Measurements from ENCODE around the gene BRI3. TPM values are rescaled to one million over a fixed set of nuclear protein-coding genes. Genes with fewer than 3 reads are reported as not detected.

The BRI3 gene
- total RNA-seq, 1 donor = 95.9 TPM

- Histone ChIP-seq H4K20me1 (ENCODE audit: insufficient read depth, low read length) (no peaks in the 10 kb centered on the region), H3K79me2 (ENCODE audit: insufficient read depth, low read length) (no peaks in the 10 kb centered on the region), H3K4me2 (ENCODE audit: insufficient read depth, low read length) (no peak overlapping the region), H3K9me3 (ENCODE audit: low read depth, low read length) (no peaks in the 10 kb centered on the region), H3K4me1 (ENCODE audit: insufficient read depth, low read length) (no peaks in the 10 kb centered on the region), H2AFZ (ENCODE audit: low read length) (no peak overlapping the region), H3K4me3 (ENCODE audit: insufficient read depth, low read length) (no peak overlapping the region), H3K27ac (ENCODE audit: low read depth, low read length) (no peak overlapping the region), H3K36me3 (ENCODE audit: insufficient read depth, low read length) (peaks cover 15% of the 10 kb centered on the region), H3K27me3 (ENCODE audit: insufficient read depth, low read length) (no peaks in the 10 kb centered on the region)
- TF ChIP-seq CTCF (IDR thresholded peaks at IDR 0.05; ENCODE audit: extremely low read depth, low read depth, low read length) = no peak
- DNase-seq (ENCODE audit: insufficient read length, low spot score, missing footprints) = peak; percentile 32
These were observed 39.7 kb upstream of the BRI3 start for GRCh38 chr7:98241674-98242241.

- Histone ChIP-seq H3K36me3 (ENCODE audit: insufficient read depth, low read length) (peaks cover 11% of the 10 kb centered on the region), H3K4me1 (ENCODE audit: insufficient read depth, low read length) (no peaks in the 10 kb centered on the region), H3K4me2 (ENCODE audit: insufficient read depth, low read length) (no peak overlapping the region), H2AFZ (ENCODE audit: low read length) (no peak overlapping the region), H3K4me3 (ENCODE audit: insufficient read depth, low read length) (no peak overlapping the region), H3K79me2 (ENCODE audit: insufficient read depth, low read length) (no peaks in the 10 kb centered on the region), H3K9me3 (ENCODE audit: low read depth, low read length) (no peaks in the 10 kb centered on the region), H3K27ac (ENCODE audit: low read depth, low read length) (no peak overlapping the region), H4K20me1 (ENCODE audit: insufficient read depth, low read length) (no peaks in the 10 kb centered on the region), H3K27me3 (ENCODE audit: insufficient read depth, low read length) (no peaks in the 10 kb centered on the region)
- peak; percentile 25 for DNase-seq (ENCODE audit: insufficient read length, low spot score, missing footprints)
- TF ChIP-seq CTCF (IDR thresholded peaks at IDR 0.05; ENCODE audit: extremely low read depth, low read depth, low read length) = no peak
These were observed 39.1 kb upstream of the BRI3 start for GRCh38 chr7:98242342-98242741.

GRCh38 chr7:98242934-98243333 lies 38.6 kb upstream of the BRI3 start:
- no peak for TF ChIP-seq CTCF (IDR thresholded peaks at IDR 0.05; ENCODE audit: extremely low read depth, low read depth, low read length)
- DNase-seq (ENCODE audit: insufficient read length, low spot score, missing footprints) = no peak
- H3K4me2 ChIP-seq (ENCODE audit: insufficient read depth, low read length) = no peak overlapping the region
- no peak overlapping the region for H3K4me3 ChIP-seq (ENCODE audit: insufficient read depth, low read length)
- no peak overlapping the region for H3K27ac ChIP-seq (ENCODE audit: low read depth, low read length)
- H4K20me1 ChIP-seq (ENCODE audit: insufficient read depth, low read length) = no peaks in the 10 kb centered on the region
- no peaks in the 10 kb centered on the region for H3K27me3 ChIP-seq (ENCODE audit: insufficient read depth, low read length)
- no peaks in the 10 kb centered on the region for H3K4me1 ChIP-seq (ENCODE audit: insufficient read depth, low read length)
- H3K79me2 ChIP-seq (ENCODE audit: insufficient read depth, low read length) = no peaks in the 10 kb centered on the region
- H3K36me3 ChIP-seq (ENCODE audit: insufficient read depth, low read length) = peaks cover 10% of the 10 kb centered on the region
- H3K9me3 ChIP-seq (ENCODE audit: low read depth, low read length) = no peaks in the 10 kb centered on the region
- no peak overlapping the region for H2AFZ ChIP-seq (ENCODE audit: low read length)

- peaks cover 10% of the 10 kb centered on the region for H3K36me3 ChIP-seq (ENCODE audit: insufficient read depth, low read length)
- TF ChIP-seq CTCF (IDR thresholded peaks at IDR 0.05; ENCODE audit: extremely low read depth, low read depth, low read length) = no peak
These were observed 36.6 kb upstream of the BRI3 start for GRCh38 chr7:98244871-98245270.

More at GRCh38 chr7:98244871-98245270, 36.6 kb upstream of the BRI3 start:
- no peak overlapping the region for H3K4me2 ChIP-seq (ENCODE audit: insufficient read depth, low read length)
- H3K79me2 ChIP-seq (ENCODE audit: insufficient read depth, low read length) = peaks cover 2% of the 10 kb centered on the region
- no peak overlapping the region for H2AFZ ChIP-seq (ENCODE audit: low read length)
- no peak overlapping the region for H3K4me3 ChIP-seq (ENCODE audit: insufficient read depth, low read length)
- no peaks in the 10 kb centered on the region for H3K27me3 ChIP-seq (ENCODE audit: insufficient read depth, low read length)
- H3K9me3 ChIP-seq (ENCODE audit: low read depth, low read length) = no peaks in the 10 kb centered on the region
- no peak overlapping the region for H3K27ac ChIP-seq (ENCODE audit: low read depth, low read length)
- no peaks in the 10 kb centered on the region for H4K20me1 ChIP-seq (ENCODE audit: insufficient read depth, low read length)
- H3K4me1 ChIP-seq (ENCODE audit: insufficient read depth, low read length) = no peaks in the 10 kb centered on the region
- DNase-seq (ENCODE audit: insufficient read length, low spot score, missing footprints) = peak; percentile 9
